ENCODE results near the gene KRT38. TPM values are rescaled to one million over a fixed set of nuclear protein-coding genes. Genes with fewer than 3 reads are reported as not detected.
"Not testable (repeated sequence)": the region's sequence is repeated elsewhere in the genome, so short reads cannot be mapped to it uniquely, and the experiment has no call there.

KRT38 gene
- polyA plus RNA-seq, 1 donor, result not detected

DNA sequence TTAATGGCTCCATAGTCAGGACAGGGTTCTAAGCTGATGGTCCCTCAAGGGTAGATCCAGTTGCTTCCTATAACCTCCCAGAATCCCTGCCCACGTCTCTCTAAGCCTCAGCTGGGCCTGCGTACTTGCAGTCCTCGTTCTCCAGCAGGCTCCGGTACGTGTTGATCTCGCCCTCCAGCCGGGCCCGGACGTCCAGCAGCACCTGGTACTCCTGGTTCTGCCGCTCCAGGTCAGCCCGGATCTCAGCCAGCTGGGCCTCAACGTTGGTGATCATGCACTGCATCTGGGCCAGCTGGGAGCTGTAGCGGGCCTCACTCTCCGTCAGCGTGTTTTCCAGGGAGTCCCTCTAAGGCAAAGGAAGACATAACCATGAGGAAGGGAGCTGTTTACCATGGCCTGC is 21.9 kb upstream of the KRT38 start:
- no peak for DNase-seq (ENCODE audit: low read depth)

DNA sequence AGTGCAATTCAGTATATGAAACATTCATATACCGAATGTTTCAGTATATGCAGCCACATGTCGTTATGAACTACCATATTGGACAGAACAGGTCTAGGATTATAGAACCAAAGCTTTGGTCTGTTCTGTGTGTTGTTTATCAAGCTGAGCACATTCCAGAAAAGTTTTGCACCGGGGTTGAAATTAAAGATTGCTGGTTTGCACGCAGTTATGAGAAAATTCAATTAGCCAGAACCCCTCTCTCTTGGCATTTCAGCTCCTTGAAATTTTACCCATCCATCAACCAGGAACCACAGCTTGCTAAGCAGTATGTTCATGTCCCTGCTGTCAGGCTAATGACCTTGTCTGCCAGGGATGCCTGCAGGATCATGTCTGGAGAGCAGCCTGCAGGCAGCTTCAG is 16.9 kb upstream of the KRT38 start:
- DNase-seq (ENCODE audit: low read depth), result no peak

DNA sequence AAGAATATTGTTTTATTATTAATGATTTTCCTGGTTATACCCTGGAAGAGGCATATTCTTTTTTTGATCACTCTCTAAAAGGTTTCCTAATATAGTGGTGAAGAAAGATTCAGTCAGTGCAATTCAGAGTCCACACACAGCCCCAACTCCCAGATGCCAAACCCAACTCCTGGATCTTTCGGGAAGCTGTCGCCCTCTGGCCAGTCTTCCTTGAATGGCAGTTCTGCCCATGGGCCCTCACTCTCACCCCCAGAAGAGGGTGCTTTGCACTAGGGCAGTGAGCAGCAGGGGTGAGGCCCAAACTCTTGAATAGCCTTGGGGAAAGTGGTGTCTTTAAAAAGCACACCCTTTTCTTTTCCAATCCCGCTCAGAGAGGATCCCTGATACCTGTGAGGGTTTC is 15.4 kb upstream of the KRT38 start:
- no peak for DNase-seq (ENCODE audit: low read depth)

DNA sequence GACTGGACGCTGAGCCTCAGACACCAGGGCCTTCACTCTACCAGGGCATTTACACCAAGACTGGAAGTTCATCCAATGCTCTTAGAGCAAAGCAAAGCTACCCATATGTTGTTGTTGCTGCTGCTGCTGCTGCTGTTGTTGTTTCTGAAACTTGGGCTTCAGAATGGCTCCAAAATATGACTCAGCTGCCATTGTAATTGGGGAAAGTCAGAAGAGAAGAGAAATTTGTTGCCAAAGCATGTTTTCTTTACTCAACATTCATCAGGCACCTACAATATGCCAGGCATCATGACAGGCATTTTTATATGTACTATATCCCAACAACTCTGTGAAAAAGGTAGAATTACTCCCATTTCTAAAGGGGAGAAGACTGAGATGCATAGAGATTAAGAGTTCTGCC is 14.5 kb upstream of the KRT38 start:
- no peak for DNase-seq (ENCODE audit: low read depth)

DNA sequence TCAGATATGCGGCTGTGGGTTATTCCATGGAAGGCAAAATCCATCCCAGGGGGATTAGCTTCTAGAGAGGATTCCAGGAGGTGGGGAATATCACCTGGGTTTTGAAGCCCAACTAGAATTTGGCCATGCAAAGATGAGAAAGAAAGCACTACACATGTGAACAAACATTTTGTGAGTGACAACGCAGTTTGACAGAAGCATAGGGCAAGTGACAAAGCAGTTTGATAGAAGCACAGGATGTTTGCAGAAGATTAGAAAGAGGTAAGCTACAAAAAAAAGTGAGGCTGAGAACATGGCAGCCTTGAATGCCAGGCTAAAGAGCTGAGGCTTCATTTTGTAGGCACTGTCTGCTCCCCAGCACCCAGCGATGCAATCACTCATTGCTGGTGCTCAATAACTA is 12.3 kb upstream of the KRT38 start:
- no peak for DNase-seq (ENCODE audit: low read depth)

DNA sequence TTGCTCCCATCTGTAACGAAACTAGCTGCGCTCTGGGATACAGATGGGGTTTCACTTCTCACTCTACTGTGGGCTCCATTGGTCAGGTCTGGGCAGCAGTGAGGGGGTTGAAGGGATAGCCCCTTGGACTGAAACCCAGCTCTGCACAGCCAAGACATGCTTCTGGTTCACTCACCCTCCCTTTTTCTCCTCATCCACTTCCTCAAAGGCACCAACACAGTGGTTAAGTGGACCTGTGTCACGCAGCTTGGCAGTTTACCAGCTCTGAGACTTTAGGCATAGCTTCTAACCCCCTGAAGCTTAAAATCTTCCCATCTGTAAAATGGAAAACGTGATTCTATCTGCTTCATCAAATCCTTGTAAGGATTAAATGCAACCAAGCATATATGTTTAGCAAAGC is 11.5 kb upstream of the KRT38 start:
- DNase-seq (ENCODE audit: low read depth), result no peak

DNA sequence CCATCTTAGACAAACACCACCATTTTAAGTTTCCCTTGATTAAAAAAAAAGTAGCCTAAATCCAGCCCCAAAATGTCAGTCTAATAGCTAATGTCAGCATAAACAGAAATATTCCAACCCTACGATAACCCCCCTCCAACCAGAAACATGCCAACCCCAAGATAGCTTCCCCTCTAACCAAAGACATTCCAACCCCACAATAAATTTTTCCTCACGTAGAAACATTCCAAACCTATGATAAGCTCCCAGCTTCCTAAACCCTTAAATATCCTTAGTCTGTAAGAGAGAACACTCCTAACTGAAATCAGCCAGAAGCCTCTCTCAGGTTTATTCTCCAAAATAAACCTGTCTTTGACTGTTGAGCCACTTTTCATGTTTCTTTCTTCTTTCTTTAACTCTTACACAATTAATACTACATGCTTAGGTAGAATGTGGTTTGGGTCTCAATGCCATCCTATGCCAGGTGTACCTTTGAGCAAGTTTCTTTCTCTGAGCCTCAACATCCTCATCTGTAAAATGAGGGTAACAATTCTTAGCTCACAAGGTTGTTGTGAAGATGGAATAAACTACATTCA is 10.5 kb upstream of the KRT38 start:
- no peak for DNase-seq (ENCODE audit: low read depth)

DNA sequence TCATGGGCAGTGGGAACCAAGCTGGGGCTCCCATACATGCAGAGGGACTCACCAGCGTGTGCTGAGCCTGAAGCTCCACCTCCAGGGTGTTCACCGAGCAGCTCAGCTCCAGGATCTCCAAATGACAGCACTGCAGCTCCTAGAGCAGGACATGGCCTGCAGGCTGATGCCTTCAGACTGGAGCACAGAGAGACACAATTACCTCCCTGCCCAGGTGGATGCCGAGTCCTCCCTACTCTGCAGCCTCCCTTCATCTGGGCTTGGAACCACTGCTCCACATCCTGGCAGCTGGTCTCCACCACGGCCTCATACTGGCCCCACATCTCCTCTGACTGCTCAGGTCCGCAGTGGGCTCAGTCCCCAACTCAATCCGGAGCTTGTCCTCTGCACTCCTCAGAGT is 8.2 kb upstream of the KRT38 start:
- DNase-seq (ENCODE audit: low read depth), result no peak

DNA sequence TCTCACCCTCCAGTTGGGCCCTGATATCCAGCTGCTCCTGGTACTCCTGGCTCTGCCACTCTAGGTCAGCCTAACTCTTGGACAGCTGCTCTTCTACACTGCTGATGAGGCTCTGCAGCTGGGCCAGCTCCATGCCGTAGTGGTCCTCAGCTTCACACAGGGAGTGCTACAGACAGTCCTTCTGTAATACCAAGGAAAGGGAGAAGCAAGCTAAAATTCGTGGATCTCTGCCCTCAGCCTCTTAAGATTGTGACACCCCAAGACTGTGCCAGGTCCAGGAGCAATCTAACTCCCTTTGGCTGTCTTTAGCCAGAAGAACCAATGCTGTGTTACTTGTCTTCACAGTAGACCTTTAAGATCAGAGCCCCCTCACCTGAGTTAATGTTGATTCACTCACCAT is 7.7 kb upstream of the KRT38 start:
- DNase-seq (ENCODE audit: low read depth), result no peak

DNA sequence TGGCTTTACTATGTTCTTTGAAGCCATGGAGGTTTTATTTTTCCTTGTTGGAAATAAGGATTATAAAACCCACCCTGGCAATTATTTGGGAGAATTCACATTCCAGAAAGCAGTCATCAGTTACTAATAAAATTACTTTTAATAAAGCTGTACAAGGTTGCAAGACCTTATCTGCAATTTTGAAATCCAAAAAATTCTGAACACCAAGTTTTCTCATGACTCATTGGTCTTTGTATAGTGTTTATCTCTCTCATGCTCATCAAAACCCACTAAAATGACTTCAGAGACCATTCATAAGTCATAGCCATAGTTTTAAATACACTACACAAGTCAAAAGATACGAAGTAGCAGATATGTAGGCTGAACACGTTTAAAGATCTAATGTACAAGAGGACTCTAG is 6.0 kb upstream of the KRT38 start:
- no peak for DNase-seq (ENCODE audit: low read depth)

DNA sequence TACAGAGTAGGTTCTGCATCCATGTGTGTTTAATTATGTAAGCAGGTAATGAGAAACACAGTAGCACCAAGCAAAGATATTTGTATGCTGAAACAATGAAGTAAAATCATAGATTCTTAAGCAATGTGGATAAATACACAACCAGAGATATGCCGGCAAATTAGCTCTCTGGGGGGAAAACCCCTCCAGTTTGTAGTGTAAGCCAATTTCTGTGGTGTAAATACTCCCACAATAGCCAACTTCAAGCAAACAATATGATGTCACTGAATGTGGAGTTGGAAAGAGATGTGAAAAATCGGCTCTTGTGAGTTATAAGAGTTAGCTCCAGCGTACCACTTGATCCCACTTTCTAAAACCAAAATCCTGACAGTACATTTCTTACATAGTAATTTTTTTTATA is 3.9 kb upstream of the KRT38 start:
- no peak for DNase-seq (ENCODE audit: low read depth)

DNA sequence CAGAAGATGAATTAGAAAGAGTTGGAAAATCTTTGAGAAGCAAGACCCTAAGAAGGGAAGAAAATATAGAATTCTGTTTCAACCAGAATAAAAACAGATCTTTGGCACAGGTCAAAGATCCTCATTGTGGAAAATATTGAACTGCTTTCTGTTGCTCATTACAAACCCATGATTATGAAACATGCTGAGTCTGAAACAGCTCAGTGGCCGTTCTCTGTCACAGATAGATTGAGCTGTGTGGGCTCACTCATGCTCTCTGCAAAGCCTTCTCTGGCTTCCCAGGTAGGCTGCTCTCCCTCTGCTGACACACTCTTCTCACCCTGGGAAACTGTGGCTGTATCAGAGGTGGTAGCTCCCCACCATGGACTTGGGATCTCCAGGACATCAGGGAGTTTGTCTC is 3.4 kb upstream of the KRT38 start:
- DNase-seq (ENCODE audit: low read depth), result no peak

DNA sequence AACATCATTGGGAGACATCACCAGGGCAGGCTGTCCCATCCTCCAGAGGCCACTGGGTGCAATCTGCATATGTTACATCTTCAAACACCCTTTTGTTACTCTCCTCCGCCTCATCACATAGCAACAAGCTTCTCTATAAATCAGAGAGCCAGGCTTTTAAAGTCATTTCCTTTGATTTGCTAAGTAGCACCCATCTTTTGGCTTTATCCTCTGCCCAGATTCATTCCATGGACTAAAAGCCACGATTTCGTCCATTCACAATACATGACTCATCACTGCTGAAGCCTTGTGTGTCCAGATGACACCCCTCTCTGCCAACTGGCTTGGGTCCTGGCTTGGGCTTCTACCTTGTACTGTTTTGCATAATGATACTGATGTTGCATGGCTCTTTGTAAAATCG is 2.0 kb upstream of the KRT38 start:
- no peak for DNase-seq (ENCODE audit: low read depth)

DNA sequence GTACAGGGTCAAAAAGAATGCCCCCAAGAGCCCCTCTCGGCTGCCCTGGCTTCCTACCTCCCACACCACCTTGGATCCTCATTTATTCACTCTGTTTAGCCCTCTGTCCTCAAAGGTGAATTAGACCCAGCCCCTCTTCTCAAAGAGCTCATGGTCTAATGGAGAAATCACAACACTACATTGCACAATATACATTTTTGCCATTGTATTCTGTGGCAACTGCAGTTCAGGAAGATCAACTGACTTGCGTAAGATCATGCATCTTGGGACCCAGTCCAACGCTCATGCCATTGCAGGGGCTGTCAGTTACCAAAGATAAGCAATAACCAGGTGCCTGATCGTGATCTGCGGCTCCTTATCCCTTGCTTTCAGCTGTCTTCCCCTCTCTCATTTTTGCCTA is 1.4 kb downstream of the KRT38 start:
- DNase-seq (ENCODE audit: low read depth), result no peak

DNA sequence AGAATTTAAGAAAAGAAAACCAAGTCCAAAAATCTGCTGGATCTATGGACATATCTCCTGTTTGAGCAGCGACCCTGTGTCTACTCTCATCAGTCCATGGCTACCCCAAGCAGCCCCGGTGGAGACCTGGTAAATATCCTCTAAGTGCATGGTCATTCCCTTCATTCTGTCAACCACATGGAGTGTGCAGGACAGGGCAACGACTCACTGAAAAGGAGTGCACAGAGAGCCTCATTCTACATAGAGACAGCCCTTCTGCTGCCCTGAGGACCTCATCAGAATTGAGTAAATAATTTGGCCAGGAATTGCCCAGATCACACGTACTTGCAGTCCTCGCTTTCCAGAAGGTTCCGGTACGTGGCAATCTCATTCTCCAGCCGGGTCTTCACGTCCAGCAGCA is 3.0 kb downstream of the KRT38 start:
- DNase-seq (ENCODE audit: low read depth), result no peak

DNA sequence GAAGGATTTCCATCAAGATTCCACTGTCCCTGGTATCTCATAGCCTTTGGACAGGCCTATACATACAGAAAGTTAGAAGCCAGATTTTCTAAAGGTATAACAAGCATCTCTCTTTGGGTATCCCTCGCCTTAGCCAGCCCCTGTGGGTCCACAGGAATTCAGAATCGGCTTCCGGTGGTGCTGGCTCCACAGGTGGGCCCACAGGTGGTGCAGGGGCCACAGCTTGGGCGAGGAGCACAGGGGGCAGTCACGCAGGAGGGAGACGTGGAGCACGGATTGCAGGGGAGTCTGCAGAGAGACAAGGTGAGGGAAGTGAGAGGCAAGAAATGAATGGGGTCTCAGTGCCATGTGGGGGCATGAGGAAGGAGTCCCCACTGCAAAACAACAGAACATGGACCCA is 3.5 kb downstream of the KRT38 start:
- DNase-seq (ENCODE audit: low read depth), result no peak

DNA sequence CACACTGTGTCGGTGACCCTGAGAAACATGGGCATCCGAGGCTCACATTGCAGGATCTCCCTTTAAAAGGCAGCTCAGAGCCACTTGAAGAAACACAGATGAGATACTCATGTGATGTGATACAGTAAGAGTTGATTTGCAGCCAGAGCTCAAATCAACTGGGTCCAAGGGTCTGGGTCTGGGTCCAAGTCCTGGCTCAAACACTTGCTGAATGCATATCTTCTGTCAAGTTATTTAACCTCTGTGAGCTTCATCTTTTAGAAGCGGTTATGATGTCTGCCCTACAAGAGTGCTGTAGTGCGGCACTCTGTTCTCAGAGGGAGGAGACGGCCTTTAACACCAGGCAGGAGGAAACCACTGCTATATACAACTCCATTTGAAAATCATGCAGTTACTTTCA is 6.4 kb downstream of the KRT38 start:
- DNase-seq (ENCODE audit: low read depth), result no peak

DNA sequence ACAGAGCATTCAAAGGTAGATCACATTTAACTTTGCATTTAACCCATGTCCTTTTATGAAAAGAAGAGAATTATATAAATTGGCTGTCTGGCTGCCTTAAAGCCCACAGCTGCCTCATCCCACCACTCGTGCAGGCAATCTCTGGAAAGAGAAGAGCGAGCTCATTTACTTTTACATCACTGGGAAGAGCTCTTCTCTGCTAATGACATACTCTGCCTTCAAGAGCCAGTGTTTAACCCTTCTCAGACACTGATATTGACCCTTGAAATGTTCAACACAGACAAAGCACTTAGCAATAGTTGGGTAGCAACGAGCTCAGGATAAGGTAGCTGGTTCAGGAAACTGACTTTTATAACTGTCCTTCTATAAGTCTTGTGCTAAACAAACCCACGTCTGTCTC is 6.8 kb downstream of the KRT38 start:
- DNase-seq (ENCODE audit: low read depth), result no peak

DNA sequence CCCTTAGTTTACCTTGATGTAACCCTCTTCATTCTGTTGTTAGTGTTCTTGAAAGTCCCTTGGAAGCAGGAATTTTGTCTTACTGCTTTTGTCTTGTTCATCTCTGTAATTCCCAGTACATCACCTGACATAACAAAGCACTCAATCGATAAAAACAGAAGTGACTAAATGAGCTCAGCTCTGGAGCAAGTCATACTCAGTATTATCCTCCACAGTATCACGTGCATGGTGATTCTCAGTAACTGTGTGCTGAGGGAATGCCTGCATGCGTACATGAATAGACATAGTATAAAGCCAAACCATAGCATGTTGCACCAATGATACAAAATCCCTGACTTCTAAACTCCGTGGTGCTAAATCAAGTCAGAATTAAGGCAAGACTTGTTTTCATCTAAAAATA is 7.2 kb downstream of the KRT38 start:
- DNase-seq (ENCODE audit: low read depth), result no peak

DNA sequence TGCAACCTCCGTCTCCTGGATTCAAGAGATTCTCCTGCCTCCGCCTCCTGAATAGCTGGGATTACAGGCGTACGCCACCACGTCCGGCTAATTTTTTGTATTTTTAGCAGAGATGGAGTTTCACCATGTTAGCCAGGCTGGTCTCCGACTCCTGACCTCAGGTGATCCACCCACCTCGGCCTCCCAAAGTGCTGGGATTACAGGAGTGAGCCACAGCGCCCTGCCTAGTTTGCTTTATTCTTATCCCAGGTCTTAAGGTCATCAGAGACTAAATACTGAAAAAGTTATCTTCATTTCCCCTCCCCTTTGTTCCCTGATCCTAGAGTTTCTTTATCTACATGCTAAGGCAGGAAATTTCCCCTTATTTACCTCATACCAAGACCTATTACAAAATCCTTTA is 10.4 kb downstream of the KRT38 start:
- not testable (repeated sequence) for DNase-seq (ENCODE audit: low read depth)

DNA sequence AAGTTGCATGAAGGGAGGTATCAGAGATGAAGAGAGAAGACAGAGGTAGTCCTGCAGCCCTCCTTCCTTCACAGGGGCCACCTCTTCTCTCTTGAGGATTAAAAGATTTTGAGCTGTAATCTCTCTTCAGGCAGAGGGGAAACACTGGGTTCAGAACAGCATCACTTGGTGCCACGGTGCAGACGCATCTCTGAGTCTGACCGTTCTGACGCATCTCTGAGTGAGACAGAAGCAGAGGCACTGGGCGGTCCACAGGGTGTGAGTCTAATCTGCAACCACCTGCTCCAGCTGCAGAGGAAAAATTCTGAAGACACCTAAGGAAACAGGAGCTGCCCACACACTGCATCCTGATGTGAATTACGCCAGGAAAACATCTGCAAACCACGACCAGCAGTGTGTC is 11.1 kb downstream of the KRT38 start:
- no peak for DNase-seq (ENCODE audit: low read depth)

DNA sequence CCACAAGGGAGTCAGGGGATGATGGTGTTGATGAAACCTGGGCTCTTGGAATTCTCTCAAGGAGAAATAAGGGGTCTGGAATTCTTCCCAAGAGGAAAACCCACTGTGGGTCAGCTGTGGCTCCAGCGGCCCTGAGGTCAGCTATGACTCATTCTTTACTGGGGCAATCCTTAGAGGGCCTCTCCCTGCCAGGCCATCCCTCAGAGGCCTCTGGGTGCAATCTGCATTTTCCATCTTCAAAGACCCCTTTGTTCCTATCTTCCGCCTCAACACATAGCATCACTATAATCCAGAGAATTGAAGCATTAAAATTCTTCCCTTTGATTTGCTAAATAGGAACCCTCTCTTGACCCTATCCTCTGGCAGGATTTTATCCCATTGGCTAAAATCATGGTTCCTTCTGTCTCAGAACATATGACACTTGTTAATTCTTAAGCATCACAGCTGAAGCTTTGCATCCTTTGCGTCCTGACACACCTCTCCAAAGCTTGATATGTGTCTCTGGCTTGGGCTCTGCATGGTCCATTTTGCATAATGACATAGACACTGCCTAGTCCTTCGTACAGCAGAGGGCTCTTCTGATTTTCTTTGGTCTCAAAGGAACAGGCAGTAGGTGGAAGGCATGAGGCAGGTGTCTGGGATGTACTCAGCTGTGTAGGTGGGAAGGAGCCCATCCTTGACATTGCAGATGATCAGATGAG is 12.0 kb downstream of the KRT38 start:
- DNase-seq (ENCODE audit: low read depth), result no peak

DNA sequence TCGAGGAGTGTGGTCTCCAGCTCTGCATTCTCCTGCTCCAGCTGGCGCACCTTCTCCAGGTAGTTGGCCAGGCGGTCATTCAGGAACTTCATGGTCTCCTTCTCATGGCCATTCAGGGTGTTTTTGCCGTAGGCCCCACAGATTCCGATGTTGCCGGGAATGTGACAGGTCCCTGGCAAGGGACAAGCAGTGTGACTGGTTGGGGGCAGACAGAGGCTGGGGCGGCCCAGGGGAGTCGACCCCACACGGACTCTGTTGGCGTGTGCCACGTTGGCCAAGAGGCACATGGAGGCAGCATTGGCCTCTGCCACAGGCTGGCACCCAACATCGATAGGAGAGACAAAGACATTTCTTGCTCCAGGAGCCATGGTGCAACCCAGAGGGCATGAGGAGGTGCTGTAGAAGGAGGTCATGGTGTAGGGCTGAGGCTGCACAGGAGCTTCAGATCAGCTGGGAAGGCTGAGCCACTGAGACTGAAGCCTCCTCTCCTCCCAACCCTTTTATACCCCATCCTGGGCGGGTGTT is 16.6 kb downstream of the KRT38 start, which contains the start of gene KRT37:
TSS of gene KRT37 (minus strand) at position 475 of the 525 bp plus-strand sequence. CDS start at position 413, 62 bp downstream.
- DNase-seq (ENCODE audit: low read depth), result no peak

DNA sequence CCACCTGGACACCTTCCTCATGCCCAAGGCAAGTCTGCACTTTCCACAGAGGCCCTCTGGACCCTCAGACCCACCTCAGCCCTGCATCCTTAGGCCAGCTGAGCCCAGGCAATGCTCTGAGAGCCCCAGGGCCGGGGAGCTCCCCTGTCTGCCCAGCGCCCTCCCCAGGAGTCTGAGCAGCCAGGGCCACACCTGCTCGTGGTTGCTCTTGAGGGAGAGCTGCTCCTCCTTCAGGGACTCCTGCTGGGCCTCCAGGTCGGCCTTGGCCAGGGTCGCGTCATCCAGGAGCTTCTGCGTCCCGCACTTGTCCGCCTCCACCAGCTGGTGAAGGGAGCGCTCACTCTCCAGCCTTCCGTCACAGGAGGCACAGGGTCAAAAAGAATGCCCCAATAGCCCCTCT is 18.2 kb downstream of the KRT38 start:
- DNase-seq (ENCODE audit: low read depth), result not testable (repeated sequence)
